ENCODE measurements around the gene LENEP.

LENEP gene

GRCh38 chr1:155030243-155030795, 36.9 kb downstream of the LENEP start:
- DNase-seq: no peak

GRCh38 chr1:155030899-155031298, 37.5 kb downstream of the LENEP start:
- DNase-seq: no peak

GRCh38 chr1:155032886-155033285, 39.5 kb downstream of the LENEP start:
- DNase-seq: no peak

- DNase-seq: no peak
These were observed 40.1 kb downstream of the LENEP start, which contains the start of the genes DCST1 and DCST2 for GRCh38 chr1:155033524-155033923. TSS of gene DCST1 (plus strand) at chr1:155033824. CDS start at chr1:155034037, 213 bp downstream. TSS of gene DCST2 (minus strand) at chr1:155033781. CDS start at chr1:155033701, 80 bp downstream.

GRCh38 chr1:155034318-155035208, 41.2 kb downstream of the LENEP start:
- no peak for DNase-seq

- DNase-seq: no peak
These were observed 42.5 kb downstream of the LENEP start for GRCh38 chr1:155035936-155036335.

GRCh38 chr1:155037043-155037442, 43.7 kb downstream of the LENEP start:
- no peak for DNase-seq

GRCh38 chr1:155037851-155038441, 44.6 kb downstream of the LENEP start:
- no peak for DNase-seq

GRCh38 chr1:155038602-155039307, 45.4 kb downstream of the LENEP start:
- DNase-seq: no peak

GRCh38 chr1:155039308-155039669, 45.9 kb downstream of the LENEP start:
- no peak for DNase-seq

- DNase-seq: no peak
These were observed 47.1 kb downstream of the LENEP start for GRCh38 chr1:155040358-155041093.

GRCh38 chr1:155042789-155043188, 49.4 kb downstream of the LENEP start:
- no peak for DNase-seq

GRCh38 chr1:155043301-155043702, 49.9 kb downstream of the LENEP start:
- no peak for DNase-seq

- DNase-seq: no peak
These were observed 50.4 kb downstream of the LENEP start for GRCh38 chr1:155043793-155044192.

Data from NCI-H1105 treated with DMSO at 0.1 percent for 48 hours (cell line).